Right forelimb (tissue), 1 donor: ENCODE measurements around the gene KREMEN2.
A peak's percentile ranks its signal among the peaks of the same experiment; 100 is the strongest.

Source experiments
- DNase-seq: peaks from one replicate; pipeline ENCODE4 v3.0.0-alpha.2; 2018

KREMEN2 gene

DNA sequence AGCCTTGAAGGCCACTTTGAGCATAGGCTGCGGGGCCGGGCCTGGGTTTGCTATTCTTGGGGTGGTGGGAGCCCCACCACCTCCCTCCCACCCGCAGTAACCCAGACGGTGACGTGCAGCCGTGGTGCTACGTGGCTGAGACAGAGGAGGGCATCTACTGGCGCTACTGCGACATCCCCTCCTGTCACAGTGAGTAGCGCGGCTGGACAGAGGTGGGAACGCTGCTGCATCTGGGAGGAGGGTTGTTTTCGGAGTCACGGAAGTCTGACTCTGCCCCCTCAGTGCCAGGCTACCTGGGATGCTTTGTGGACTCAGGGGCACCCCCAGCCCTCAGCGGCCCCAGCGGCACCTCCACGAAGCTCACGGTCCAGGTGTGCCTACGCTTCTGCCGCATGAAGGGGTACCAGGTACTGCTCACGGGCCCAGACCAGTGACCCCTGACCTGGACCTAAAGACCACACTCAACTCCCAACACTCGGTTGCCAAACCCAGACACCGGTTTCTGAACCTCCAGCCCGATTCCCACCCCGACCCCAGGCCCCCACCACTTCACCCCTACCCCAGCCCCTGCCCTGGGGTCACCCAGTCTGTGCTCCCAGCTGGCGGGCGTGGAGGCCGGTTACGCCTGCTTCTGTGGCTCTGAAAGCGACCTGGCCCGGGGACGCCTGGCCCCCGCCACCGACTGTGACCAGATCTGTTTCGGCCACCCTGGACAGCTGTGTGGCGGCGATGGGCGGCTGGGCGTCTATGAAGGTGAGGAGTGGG lies 2.1 kb downstream of the KREMEN2 start:
- DNase-seq, result peak; percentile 41

DNA sequence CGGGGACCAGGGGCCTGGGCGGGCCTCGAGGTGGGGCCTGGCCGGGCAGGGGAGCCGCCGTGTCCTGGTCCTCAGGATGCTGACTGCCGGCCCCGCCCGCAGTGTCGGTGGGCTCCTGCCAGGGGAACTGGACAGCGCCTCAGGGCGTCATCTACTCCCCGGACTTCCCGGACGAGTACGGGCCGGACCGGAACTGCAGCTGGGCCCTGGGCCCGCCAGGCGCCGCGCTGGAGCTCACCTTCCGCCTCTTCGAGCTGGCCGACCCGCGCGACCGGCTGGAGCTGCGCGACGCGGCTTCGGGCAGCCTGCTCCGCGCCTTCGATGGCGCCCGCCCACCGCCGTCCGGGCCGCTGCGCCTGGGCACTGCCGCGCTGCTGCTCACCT lies 2.7 kb downstream of the KREMEN2 start:
- DNase-seq, result peak; percentile 43

- DNase-seq, result peak; percentile 37
These were observed 3.1 kb downstream of the KREMEN2 start for GRCh38 chr16:2967211-2967631.

GRCh38 chr16:2967721-2968161 lies 3.7 kb downstream of the KREMEN2 start:
- no peak for DNase-seq

DNA sequence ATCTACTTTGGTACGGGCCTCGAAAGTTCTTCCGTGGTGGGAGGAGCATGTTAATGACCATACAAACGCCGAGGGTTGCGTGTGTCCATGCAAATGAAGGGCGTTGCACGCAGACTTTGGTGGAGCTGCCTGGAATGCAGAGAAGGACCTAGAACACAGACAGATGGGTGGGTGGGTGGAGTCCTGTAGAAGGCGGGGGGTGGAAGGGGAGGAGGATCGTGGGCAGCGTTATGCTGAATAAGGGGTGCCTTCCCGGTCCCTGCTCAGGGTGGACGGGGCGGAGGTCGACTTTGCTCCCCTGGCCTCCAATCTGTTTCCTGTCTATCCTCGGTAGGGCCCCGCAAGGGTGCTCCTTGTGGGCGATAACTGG lies 4.3 kb downstream of the KREMEN2 start:
- DNase-seq, result no peak

- peak; percentile 90 for DNase-seq
These were observed 4.9 kb downstream of the KREMEN2 start, which contains the start of gene PAQR4 for GRCh38 chr16:2968738-2969544. Gene PAQR4 (plus strand): TSS chr16:2969348. CDS start chr16:2969675, 327 bp downstream.

DNA sequence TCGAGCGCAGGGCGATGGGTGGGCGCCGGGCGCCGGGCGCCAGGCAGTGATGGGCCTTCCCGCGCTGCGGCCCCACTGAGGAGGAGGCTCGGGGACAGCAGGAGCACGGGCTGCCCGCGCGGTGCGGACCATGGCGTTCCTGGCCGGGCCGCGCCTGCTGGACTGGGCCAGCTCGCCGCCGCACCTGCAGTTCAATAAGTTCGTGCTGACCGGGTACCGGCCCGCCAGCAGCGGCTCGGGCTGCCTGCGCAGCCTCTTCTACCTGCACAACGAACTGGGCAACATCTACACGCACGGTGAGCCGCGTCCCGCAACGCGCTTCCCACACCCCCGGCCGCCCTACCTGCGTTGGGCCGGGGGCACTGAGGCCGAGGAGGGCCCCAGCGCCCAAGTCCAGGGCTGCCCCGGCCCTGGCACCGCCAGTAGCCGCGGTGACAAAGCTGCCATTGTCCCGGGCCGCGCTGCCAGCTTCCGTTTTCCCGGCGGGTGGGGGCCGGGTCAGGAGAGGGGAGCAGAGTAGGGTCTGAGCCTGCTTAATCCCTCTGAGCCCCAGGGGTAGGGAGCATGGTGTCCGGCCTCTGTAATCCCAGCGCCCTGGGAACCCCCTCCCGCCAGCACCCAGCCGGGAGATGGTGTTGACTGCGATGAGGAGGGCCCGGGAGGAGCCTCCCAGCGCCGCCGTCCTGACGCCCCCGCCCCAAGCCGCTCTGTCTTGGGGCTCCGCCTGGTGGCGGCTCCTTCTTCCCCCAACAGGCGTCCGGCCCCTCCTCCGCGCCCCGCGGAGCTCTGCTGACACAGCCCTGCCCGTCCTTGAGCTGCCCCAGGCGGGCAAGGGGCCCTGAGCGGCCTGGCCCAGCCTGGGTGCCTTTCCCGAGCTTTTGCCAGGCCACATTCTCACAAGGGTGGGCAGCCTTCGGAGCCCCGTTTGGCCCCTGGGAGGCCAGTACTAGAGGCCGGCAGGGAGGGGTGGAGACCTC lies 5.8 kb downstream of the KREMEN2 start:
- no peak for DNase-seq

DNA sequence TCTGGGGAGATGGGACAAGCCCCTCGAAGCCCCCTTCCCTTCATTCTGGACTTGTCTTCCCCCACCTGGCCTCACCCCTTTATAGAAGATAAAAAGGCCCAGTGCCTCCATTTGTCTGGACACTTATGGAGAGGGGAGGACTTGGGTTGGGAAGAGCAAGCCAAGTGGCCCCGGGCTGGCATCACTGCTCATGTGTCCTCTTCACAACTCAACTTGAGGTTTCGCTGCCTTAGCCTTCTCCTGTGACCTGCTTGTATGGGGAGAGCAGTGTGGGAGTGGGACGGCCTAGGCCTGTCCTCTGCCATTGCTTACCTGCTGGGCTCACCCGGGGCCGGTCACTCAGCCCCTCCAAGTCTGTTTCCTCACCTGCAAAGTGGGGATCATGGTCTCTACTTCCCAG lies 6.5 kb downstream of the KREMEN2 start:
- no peak for DNase-seq

- DNase-seq, result no peak
These were observed 7.3 kb downstream of the KREMEN2 start for GRCh38 chr16:2971134-2971984.

- no peak for DNase-seq
These were observed 8.1 kb downstream of the KREMEN2 start for GRCh38 chr16:2971985-2972784.

- DNase-seq, result no peak
These were observed 9.0 kb downstream of the KREMEN2 start for GRCh38 chr16:2973093-2973492.

DNA sequence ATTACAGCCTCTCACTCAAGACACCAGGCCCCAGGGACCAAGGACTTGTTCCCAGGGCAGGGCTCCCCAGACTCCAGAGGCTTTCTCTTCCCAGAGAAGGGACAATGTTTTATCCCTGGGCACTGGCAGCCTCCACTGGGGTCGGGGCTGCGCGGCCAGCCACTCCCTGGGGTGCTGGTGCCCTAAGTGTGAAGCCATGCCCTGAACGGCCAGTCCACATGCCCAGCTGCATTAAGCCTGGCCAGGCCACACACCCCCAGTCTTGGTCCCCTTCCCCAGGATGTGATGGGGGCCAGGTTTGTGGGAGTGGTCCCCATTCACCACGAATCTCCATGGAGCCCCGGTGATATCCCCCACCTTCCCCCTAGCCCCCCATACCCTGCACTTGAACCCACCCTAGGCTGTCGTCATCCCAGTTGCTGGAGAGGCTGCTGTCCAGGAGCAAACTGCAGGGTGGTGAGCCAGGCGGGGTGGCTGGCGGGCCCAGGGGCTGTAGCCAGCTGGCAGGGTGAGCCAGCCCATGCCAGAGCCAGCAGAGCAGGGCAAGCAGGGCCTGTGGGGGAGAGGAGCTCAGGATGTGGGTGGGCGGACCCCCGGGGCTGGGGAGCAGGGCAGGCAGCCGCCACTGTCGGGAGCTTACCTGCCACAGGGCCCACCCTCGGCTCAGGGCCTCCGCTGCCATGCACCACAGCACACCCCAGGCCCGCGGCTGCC lies 9.7 kb downstream of the KREMEN2 start:
- DNase-seq, result no peak

- DNase-seq, result no peak
These were observed 10.4 kb downstream of the KREMEN2 start for GRCh38 chr16:2974319-2975056.

DNA sequence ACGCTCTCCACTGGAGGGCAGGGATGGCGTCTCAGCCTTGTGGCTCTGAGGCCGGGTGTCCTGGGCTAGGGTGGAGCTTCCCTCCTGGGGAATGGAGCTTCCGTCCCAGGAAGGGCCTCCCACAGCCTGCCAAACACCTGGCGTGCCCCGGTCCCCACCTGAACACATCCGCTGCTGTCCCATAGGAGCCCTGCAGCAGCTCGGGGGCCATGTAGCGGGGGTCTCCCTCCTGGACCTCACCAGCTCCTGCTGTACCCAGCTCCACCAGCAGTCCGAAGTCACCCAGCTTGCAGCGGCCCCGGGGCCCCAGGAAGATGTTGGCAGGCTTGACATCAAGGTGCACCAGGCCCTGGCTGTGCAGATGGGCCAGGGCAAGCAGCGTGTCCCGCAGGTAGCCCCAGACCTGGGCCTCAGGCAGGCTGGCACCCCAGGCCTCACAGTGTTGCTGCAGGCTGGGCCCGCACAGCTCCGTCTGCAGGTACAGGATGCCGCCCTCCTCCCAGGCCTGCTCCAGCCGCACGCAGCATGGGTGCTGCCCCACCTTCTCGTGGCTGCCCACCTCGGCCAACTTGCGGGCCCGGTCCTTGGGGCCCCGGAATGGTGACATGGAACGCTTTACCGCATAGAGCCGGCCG lies 11.2 kb downstream of the KREMEN2 start:
- DNase-seq, result no peak

DNA sequence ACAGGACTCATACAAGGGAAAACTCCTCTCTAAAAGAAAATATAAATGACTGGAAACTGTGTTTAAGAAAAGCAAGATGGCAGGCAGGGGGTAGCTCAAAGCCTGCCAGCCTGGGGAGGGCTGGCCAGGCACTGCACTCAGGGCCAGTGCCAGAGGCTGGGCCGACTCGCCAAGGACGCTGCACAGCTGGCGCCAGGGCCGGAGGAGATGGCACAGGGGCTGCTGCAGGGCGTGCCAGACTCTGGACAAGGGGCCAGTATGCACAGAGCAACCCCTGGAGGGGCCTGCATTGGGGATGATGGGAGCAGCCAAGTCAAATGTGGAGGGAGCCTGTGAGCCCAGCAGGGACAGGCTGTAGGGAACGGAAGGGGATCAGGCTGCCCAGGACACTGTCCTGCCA lies 12.1 kb downstream of the KREMEN2 start:
- DNase-seq, result no peak

GRCh38 chr16:2976673-2977072 lies 12.6 kb downstream of the KREMEN2 start:
- no peak for DNase-seq

DNA sequence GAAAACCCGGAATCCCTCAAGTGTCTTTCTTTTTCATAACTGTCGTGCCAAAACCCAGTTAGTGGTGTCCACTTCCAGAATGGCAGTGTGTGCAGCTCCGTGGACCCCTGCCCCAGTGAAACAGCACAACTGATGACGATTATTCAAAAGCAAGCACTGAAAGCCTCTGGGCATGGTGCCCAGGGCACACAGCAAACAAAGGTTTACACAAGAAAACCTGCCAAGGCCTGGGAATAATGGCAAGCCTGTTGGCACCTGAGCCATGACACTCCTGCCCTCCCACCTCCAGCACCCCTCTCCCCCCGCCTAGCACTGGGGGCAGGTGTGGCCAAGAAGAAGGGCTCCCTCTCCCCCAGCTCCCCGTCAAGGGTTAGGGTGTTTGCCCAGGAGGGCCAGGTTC lies 13.4 kb downstream of the KREMEN2 start:
- DNase-seq, result no peak

GRCh38 chr16:2979669-2980226 lies 15.7 kb downstream of the KREMEN2 start:
- no peak for DNase-seq
